HG03060 (cell line): ENCODE measurements around the gene CYP26C1.

Experiments
- ATAC-seq: cut with Tn5 transposase; IDR thresholded peaks from one replicate; pipeline ENCODE4 v1.9.1; 2021; ENCODE audit warnings: low read depth, moderate number of reproducible peaks; ENCODE audit not compliant: unreplicated experiment

The CYP26C1 gene

DNA sequence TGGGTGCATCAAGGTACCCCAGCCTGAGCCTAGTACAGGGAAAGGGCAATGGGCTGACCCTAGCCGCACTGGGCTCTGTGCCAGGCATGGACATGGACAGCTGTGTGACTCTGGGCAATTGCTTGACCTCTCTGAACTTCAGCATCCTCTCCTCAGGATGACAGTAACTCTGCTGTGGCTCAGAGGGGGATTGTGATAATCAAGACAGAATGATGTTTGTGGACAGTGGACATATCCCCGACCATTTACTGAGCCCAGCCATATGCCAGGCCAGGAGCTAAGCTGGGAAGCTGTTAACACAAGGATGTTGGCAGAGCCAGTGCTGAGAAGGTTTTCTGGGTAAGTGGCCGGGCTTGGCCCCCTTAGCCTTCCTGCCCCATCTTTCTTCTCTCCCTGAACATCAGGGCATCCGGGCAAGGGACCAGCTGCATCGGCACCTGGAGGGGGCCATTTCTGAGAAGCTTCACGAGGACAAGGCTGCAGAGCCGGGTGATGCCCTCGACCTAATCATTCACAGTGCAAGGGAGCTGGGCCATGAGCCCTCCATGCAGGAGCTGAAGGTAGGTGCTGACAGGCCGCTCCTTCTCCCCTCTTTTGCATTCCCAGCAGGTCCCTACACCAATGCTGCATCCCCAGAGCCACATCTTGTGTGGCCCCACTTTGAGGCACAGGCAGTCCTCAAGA lies 3.5 kb downstream of the CYP26C1 start:
- ATAC-seq = no peak

DNA sequence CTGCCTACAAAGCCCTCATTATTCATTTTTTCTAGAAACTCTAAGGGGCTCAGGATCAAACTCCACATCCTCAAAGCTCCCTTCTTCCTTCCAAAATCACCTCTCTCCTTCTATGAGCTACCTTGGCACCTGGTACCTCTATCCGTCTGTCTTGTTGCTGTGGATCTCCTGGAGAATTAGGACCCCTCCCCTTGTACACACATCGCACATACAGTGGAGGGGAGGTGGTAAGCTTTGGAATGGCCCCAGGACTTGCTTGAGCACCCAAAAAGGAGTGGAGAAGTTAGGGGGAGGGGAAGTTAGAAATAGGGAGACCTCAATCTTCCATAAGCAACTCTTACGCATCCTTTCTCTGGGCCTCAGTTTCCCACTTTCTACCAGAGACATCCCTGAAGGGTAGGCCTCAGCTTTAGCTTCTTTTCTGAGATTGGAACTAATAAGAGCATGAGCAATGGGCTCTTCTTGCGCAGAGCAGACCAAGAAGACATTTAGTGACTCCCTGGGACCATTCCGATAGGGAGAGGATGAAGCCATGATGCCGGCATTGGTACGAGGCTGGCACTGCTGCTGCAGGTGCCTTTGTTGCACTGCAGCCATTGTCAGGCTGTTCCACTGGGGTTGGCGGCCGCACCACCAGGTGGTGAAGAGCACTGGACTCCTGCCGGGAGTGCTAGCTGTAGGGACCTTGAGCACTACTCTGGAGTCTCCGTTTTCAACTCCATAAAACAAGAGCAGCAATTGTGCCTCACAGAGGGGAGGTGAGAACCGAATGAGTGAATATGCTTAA lies 4.5 kb downstream of the CYP26C1 start:
- no peak for ATAC-seq

DNA sequence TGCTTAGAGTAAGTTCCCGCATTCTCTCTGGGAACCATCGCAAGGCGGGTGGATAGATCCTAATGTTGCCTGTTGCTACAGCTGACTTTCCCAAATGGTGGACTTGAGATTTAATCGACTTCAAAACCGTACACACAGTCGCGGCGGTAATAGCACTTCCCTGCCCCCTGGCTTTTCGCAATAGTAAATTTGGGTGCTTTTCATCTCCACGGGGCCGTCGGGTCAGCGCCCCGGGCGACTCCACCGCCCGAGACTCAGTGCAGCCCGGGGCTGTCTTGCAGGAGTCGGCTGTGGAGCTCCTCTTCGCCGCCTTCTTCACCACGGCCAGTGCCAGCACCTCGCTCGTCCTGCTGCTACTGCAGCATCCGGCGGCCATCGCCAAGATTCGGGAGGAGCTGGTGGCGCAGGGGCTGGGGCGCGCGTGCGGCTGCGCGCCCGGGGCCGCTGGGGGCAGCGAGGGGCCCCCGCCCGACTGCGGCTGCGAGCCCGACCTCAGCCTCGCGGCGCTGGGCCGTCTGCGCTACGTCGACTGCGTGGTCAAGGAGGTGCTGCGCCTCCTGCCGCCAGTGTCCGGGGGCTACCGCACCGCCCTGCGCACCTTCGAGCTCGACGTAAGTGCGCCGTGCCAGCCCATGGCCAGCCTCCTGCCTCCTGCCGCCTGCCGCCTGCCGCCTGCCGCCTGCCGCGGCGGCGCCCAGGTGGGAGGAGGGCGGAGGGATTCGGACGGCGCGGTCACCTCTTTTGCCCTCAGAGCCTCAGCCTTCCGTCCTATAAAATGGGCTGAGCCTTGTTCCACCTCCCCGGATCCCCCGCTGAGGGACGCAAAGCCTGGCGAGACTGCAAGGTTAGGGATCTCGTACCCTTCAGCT lies 5.3 kb downstream of the CYP26C1 start:
- ATAC-seq = no peak

DNA sequence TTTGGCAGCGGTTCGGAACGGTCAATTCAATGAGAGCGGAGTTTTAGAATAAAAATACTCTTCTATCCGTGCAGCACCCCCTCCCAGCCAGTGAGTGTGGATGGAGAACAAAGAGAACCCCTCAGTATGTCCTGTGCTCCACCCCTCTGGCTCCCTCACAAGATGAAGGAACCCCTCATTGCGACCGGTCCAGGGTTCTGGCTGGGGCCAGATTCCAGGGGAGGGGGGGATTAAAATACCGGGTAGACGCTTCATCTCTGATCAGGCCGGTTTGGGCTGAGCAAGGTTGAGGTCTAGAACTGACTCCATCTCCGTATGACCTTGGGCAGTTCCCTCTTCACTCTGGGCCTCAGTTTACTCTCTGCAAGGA lies 5.9 kb downstream of the CYP26C1 start:
- no peak for ATAC-seq

DNA sequence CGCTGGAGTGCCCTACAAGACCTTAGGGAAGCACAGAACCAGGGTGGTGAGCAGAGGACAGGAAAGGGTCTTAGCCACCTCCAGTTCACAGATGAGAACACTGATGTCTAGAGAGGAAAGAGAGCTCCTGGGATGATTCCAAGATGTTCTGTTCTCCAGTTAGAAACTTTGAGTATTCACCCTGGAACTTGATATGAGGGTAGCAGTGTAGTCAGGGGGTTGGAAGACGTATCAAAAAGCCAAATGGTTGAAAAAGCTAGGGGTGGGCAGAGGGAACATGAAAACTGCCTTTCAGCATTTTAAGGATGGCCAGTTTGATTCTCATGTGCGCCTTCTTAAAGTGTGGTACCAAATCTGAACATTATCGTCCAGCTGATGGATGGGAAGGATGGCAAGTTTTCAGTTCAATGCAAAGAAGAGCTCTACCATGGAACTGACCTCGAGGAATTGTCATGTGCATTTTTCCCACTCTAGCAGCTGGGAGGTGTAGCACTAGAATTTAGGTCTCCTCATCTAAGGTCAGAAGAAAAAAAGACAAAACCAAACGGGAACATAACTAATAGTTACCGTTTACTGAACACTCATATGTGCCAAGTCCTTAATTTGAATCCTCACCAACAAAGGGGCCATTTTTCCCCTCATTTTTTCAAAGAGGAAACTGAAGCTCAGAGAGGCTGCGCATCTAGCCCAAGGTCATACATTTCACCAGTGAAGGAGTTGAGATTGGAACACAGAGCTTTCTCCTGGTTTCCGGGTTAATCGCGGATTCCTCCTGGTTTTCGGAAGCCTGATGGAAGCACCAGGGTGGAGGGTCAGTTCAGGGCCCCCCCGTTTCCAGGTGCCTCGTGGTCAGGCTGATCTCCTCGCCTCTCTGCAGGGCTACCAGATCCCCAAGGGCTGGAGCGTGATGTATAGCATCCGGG lies 7.1 kb downstream of the CYP26C1 start:
- ATAC-seq = no peak

DNA sequence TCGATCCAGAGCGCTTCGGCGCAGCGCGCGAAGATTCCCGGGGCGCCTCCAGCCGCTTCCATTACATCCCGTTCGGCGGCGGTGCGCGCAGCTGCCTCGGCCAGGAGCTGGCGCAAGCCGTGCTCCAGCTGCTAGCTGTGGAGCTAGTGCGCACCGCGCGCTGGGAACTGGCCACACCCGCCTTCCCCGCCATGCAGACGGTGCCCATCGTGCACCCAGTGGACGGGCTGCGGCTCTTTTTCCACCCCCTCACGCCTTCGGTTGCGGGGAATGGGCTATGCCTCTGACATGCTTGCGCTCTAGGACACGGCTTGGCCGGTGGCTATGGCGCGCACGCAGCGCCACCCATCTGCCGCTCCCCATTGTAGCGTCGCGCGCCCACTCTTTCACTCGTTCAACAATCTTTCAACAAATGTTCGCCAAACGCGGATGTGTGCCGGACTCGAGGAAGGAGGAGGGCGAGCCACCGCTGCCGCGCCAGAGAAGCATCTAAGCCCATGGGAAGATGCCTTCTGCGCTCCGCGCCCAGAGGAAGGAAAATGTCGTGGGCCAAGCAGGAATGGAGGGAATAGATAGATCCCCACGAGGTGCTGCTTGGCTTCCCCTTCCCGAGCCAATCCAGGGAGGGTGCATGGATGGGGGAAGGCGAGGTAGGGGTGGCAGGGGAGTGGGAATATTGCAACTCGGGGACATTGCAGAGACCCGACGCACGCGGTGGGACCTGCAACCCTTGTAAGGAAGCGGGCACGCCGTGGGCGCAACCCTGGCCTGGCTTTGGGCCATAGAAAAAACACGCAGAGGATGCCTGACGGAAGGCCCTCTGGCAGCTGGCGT lies 8.0 kb downstream of the CYP26C1 start:
- ATAC-seq = no peak

DNA sequence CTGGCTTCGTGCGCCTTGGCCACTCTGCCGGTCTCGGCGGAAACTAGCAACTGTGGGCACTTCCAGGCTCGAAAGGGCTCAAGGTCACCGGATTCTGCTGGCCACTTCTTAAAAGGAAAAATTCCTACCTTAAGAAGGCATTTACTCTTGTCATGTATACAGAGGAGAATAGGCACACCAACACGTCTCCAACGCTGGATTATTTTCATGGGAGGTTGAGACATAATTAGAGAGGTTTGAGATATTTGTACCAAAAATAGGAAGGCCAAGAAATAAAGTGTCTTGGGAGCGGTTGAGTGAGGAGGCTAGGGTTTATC lies 8.6 kb downstream of the CYP26C1 start:
- ATAC-seq = no peak

DNA sequence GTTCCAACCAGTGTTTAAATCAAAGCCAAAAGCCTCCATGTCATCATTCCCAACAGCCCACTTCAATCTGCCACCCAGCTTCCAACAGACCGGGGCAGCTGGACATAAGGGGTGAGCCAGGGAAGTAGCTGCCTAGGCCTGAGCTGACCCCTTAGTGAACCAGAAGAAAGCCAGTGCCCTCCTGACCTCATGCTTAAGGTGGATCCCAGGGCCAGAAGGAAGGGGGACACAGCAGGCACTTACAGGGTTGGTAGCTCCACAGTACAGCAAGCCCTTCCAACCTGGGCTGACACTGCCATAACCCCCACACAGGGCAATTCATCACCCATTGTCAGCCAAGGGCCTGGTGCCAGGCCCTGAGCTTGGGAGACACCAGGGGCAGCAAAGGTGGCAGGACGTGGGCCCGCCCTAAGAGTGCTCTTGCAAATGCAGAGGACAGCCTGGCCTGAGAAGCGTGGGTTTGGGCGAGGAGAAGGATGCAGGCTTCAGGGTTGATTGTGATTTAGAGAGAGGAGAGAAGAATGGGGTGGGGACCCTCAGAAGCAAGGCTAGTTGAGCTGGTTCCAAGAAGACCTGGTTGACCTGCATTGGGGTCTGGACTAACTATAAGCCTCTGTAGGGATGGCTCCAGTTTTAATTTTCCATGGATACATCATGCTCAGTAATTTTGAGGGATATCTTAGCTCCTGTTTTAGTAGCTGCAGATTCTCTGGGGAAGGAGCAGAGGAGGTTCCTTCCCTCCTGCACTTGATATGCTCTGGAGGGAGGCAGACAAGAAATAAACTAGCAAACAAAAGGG lies 10.0 kb downstream of the CYP26C1 start:
- ATAC-seq = no peak

DNA sequence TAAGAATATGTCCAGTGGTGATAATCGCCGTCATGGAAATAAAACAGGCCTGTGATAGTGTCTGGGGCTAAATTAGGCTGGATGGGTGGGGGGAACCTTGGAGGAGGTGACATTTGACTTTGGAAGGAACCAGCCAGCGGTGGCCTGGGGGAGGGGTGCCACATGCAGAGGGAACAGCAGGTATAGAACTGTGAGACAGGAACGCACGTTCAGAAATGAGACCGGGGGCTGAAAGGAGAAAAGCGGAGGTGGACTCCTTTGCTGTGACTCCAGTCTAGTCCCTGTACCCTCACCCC lies 10.5 kb downstream of the CYP26C1 start:
- ATAC-seq = no peak

DNA sequence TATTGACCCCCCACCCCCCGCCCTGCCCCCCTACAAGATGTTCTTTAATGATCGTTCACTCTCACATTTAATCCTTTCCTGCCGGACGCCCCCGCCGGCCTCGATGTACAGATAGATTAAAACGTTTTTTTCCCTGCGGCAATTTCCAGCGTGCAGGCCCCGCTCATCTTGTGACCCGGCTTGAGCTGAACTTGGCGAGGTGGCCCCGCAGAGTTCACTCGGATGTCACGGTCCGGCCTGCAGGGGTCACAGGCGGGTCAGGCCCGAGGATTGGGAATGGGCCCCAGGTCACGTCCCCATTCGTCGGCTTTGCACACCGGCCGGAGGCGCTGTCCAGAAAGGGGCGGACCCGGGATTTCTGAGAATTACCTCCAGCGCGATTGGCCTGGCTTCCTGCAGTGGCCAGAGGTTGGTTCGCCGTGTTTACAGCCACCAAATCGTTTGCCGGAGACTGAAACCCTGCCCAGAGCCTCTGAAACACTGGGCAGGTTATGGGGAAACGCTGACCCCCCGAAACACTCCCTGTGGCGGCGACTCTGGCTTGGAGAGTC lies 11.2 kb downstream of the CYP26C1 start:
- no peak for ATAC-seq

DNA sequence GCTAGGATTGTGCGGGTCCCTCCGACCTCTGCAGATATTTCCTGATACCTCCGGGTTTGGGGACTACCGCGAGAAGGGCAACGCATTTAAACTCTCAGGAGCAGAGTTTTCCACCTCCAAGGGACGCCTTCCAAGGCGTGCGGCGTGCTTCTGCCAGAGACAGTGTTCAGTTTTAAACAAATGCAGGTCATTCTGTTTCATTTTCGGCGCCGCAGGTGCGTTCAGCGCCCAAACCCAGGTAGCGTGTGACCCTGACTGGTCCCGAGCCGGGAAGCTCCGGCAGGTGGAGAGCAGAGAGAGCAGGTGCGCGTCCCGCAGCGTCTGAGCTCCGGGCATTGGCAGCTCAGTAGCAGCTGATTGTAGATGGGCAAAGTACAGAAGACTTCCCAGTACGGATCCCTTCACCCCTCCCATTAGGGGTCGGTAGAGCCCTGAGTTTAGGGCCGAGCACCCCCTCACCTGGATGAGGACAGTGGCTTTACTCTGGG lies 11.7 kb downstream of the CYP26C1 start:
- ATAC-seq = no peak

DNA sequence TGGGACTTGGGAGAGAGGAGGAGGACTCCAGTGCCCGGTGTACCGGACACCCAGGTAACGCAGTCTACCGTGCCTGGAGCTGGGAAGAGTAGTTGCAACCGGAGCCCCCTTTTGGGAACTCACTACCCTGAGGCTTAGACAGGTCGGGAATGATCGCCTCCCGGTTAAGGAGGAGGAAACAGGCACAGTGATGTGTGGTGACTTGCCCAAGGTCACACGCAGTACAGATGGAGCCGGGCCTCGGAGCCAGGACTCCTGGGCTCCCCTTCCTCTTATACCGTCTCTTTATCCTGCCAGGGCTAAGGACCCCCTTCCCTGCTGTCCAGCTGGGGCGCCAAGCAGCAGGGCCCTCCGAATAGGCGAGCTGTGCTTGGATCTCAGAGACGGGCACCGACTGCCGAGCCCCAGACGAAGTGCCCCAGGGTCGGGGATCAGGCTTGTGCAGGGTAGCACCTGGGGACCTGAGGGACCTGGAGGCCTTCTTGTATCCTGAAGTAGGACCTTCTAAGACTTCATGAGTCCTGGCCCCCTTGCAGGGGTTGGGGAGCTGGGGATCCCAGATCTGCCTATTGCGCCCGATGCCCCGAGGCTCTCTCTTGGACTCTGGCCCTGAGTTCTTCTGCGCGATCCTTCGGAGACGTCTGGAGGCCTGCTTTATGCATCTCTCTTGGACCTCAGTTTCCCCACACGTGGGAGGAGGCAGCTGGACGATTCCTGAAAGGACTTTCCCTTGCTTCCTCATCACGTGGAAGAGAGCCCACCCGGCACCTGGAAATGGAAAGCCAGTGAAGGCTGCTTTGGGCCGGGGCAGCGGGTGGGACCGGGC lies 12.3 kb downstream of the CYP26C1 start:
- ATAC-seq = no peak

DNA sequence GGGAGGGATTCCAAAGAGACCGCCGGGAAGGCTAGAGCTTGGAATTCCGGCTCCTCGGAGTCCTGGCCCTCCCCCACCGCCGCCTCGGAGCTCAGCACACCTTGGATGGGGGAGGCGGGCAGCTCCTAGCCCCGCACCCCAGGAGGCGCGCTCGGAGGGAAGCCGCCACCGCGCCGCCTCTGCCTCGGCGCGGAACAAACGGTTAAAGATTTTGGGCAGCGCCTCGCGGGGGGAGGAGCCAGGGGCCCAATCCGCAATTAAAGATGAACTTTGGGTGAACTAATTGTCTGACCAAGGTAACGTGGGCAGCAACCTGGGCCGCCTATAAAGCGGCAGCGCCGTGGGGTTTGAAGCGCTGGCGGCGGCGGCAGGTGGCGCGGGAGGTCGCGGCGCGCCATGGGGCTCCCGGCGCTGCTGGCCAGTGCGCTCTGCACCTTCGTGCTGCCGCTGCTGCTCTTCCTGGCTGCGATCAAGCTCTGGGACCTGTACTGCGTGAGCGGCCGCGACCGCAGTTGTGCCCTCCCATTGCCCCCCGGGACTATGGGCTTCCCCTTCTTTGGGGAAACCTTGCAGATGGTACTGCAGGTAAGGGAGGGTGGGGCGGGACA lies 13.0 kb downstream of the CYP26C1 start, which contains the start of gene CYP26A1:
CYP26A1 (plus strand) TSS at position 355 of the 608 bp plus-strand sequence; CDS start at position 397, 42 bp downstream.
- ATAC-seq = no peak

DNA sequence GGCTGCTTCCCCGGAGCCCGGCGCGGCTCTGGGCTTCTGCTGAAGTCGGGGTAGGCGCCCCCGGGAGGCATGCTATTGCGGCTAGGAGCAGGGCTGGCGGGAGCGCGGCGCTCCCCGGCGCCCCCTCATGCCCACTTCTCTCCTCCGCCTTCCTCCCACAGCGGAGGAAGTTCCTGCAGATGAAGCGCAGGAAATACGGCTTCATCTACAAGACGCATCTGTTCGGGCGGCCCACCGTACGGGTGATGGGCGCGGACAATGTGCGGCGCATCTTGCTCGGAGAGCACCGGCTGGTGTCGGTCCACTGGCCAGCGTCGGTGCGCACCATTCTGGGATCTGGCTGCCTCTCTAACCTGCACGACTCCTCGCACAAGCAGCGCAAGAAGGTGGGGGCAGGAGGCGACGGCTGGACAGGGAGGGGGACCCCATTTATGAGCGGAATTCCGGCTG lies 13.6 kb downstream of the CYP26C1 start:
- ATAC-seq = no peak

DNA sequence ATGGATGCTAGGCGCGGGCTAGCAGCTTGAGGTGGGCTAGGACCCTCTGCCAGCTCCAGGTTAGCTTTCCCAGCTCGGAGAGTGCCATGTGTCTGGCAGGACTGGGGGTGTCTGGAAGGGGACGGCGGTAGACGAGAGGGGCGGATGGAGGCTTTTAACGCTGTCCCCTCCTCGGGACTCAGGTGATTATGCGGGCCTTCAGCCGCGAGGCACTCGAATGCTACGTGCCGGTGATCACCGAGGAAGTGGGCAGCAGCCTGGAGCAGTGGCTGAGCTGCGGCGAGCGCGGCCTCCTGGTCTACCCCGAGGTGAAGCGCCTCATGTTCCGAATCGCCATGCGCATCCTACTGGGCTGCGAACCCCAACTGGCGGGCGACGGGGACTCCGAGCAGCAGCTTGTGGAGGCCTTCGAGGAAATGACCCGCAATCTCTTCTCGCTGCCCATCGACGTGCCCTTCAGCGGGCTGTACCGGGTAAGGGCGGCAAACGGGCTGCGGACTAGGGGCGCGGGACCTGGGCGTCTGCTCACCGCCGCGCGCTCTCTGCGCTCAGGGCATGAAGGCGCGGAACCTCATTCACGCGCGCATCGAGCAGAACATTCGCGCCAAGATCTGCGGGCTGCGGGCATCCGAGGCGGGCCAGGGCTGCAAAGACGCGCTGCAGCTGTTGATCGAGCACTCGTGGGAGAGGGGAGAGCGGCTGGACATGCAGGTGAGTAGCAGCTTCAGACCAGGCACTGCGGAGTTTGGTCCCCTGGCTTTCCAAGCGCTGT lies 14.2 kb downstream of the CYP26C1 start:
- ATAC-seq = no peak
